Measurements from ENCODE around the gene PTCH1.

- TF ChIP-seq ZFP36 (IDR thresholded peaks at IDR 0.05; ENCODE audit: borderline replicate concordance, partially characterized antibody) (no peak), KDM1A (IDR thresholded peaks at IDR 0.05; ENCODE audit: low read depth) (no peak), POLR2A (IDR thresholded peaks at IDR 0.05; ENCODE audit: low read length) (no peak), JUN (IDR thresholded peaks at IDR 0.05) (no peak), SREBF2 (IDR thresholded peaks at IDR 0.05) (no peak)
Observed at GRCh38 chr9:95495529-95495928, 21.2 kb downstream of the PTCH1 start.
